ENCODE measurements around the gene CAMTA1. TPM values are rescaled to one million over a fixed set of nuclear protein-coding genes. Genes with fewer than 3 reads are reported as not detected.

CAMTA1 gene
- total RNA-seq, 2 donors from 2014 or later = 105 to 113 TPM

DNA sequence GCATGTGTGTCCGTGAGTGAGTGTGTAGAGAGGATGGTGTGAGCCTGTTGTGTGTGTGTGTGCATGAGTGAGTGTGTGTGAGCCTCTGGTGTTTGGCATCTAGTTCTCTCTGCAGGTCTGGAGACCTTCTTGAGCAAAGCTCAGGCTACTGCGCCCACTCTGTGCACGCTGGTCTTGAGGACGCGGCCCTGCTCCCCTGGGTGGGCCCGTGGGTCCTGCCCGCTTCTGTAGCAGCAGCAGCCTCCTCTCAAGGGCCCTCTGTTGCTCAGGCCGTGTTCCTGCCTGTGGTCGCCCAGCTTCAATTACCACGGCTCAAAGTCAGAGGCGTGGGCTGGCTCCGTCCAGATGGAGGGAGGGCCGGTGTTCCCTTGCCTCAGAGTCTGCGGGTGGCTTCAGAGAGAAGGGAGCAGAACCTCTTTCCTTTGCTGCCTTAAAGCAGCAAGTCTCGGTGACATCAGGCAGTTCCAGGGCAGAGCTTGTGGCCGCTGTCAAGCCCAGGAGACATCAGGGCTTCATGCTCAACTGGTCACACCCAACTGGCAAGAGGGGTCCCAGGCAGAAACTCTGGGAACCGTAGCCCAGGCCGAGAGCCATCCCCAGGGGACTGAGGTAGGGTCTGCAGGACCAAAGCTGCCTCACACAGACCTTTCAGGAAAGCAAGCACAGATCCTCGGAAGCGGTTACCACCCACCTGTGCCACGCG is 715.3 kb downstream of the CAMTA1 start:
- H3K27ac ChIP-seq = no peak overlapping the region
- TF ChIP-seq, protein P1, sequence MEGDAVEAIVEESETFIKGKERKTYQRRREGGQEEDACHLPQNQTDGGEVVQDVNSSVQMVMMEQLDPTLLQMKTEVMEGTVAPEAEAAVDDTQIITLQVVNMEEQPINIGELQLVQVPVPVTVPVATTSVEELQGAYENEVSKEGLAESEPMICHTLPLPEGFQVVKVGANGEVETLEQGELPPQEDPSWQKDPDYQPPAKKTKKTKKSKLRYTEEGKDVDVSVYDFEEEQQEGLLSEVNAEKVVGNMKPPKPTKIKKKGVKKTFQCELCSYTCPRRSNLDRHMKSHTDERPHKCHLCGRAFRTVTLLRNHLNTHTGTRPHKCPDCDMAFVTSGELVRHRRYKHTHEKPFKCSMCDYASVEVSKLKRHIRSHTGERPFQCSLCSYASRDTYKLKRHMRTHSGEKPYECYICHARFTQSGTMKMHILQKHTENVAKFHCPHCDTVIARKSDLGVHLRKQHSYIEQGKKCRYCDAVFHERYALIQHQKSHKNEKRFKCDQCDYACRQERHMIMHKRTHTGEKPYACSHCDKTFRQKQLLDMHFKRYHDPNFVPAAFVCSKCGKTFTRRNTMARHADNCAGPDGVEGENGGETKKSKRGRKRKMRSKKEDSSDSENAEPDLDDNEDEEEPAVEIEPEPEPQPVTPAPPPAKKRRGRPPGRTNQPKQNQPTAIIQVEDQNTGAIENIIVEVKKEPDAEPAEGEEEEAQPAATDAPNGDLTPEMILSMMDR (IDR thresholded peaks at IDR 0.05) = no peak
- H3K27me3 ChIP-seq (replicated peaks; ENCODE audit: insufficient read depth) = no peaks in the 10 kb centered on the region
- ATAC-seq (ENCODE audit: insufficient number of reproducible peaks, low FRiP score, low read depth) = no peak
- no peaks in the 10 kb centered on the region for H3K4me1 ChIP-seq (ENCODE audit: control insufficient read depth in 1 of 2, low read depth in 2 of 2)
- H3K36me3 ChIP-seq = no peaks in the 10 kb centered on the region
- no peaks in the 10 kb centered on the region for H3K9me3 ChIP-seq
- H3K4me3 ChIP-seq = no peak overlapping the region
- no peak for DNase-seq (ENCODE audit: low spot score)

DNA sequence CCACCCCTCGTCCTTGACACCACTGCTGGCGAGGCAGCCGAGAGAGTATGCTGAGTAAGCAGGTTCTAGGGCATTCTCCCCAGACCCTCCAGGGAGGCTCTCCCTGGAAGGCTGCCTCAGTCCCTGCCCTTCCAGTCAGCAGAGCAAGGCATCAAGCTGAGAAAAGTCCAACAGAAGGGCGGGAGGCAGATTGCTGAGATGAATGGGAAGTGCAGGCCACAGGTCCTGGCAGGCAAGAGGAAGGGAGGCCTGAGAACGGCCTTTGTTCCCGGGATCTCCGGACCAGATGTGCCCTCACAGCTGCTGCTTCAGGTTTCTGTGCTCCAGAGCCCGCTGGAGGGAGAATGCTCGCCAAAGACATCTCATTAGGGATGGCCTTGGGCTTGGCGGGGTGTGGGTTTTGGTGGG is 715.8 kb downstream of the CAMTA1 start:
- H3K36me3 ChIP-seq = no peaks in the 10 kb centered on the region
- no peaks in the 10 kb centered on the region for H3K9me3 ChIP-seq
- no peaks in the 10 kb centered on the region for H3K27me3 ChIP-seq (replicated peaks; ENCODE audit: insufficient read depth)
- no peaks in the 10 kb centered on the region for H3K4me1 ChIP-seq (ENCODE audit: control insufficient read depth in 1 of 2, low read depth in 2 of 2)
- H3K27ac ChIP-seq = no peak overlapping the region
- DNase-seq (ENCODE audit: low spot score) = no peak
- ATAC-seq (ENCODE audit: insufficient number of reproducible peaks, low FRiP score, low read depth) = no peak
- H3K4me3 ChIP-seq = no peak overlapping the region
- TF ChIP-seq, protein P1 (IDR thresholded peaks at IDR 0.05) = no peak

DNA sequence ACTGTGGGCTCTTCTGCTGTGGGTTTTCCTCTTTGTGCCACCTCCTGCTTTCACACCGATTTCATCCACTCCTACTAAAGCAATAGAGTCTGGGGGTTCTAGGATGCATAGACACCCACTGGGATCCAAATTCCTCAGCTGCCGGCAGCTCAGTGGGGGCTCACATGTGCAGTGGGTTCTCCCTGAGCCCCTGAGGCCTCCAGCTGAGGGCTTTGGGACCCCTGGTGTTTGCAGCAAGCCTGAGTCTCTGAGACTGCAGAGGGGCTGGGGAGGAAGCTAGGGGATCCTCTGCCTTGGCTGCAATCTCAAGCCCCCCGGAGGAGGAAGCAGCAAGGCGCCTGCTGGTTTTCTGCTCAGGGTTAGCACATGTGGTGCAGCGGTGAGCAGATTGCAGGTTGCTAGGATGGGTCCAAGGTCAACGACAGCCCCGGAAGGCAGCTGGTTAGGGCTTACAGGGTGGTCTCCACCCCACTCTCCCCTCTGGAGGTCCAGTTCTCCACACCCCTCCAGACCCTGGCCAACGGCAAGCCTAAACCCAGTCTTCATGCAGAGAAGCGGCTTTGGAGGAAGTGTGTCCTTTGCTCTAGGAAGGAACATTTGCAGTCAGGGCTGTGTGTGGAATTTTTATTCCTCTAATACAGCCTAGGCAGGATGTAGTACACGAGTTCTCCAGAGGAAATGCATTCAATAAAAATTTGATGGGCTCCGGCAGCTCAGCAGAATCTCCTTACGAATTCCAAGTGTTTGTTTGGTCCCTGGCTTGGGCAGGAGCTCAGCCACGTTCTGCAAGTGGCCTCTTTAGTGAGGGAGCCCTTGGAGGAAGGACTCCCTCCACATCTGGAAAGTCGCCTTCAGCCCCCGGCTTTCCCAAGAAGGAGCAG is 716.7 kb downstream of the CAMTA1 start:
- Histone ChIP-seq H3K4me1 (ENCODE audit: control insufficient read depth in 1 of 2, low read depth in 2 of 2) (no peaks in the 10 kb centered on the region), H3K27ac (no peak overlapping the region)
- ATAC-seq (ENCODE audit: insufficient number of reproducible peaks, low FRiP score, low read depth) = no peak

DNA sequence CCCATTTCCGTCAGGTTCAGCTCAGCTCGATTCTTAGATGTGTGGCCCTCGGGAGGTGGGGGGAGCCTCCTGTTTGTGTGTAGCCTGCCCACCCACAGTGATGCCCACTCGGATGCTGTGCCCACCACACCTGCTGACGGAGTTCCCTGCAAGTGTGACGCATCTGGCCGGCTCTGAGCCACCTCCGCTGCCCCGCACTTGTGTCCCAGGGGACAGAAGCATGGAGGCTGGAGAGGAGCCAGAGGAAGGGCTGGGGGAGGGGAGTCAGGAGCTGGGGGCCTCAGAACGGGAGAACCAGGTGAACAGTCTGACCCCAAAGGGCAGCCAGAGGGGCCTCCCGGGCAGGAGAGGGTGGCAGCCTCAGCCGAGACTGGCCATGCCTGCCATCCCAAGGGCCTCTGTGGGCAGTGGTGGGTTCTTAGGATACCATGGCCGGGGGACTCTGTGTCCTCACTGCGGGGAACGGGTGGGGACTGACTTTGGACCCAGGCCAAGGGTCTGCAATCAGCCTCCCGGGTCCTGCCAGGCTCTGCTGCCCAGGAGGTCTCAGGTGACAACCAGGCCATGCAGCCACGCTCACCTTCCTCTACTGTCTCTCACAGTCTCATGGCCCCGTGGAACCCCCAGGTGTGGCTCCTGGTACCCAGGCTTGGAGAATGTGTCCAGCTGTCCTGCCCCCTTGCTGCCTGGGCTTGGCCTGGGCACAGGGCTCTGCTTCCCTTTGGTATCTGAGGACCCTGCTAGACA is 718.6 kb downstream of the CAMTA1 start:
- H3K36me3 ChIP-seq = no peaks in the 10 kb centered on the region
- H3K9me3 ChIP-seq = no peaks in the 10 kb centered on the region
- DNase-seq (ENCODE audit: low spot score) (no peak), ATAC-seq (ENCODE audit: insufficient number of reproducible peaks, low FRiP score, low read depth) (no peak)
- H3K27me3 ChIP-seq (replicated peaks; ENCODE audit: insufficient read depth) = no peaks in the 10 kb centered on the region
- H3K27ac ChIP-seq = no peak overlapping the region
- TF ChIP-seq, protein P1 (IDR thresholded peaks at IDR 0.05) = no peak
- no peak overlapping the region for H3K4me3 ChIP-seq
- no peaks in the 10 kb centered on the region for H3K4me1 ChIP-seq (ENCODE audit: control insufficient read depth in 1 of 2, low read depth in 2 of 2)

More for the DNA sequence above, 716.7 kb downstream of the CAMTA1 start:
- no peak for DNase-seq (ENCODE audit: low spot score)
- Histone ChIP-seq H3K27me3 (replicated peaks; ENCODE audit: insufficient read depth) (no peaks in the 10 kb centered on the region), H3K9me3 (no peaks in the 10 kb centered on the region), H3K4me3 (no peak overlapping the region), H3K36me3 (no peaks in the 10 kb centered on the region)
- TF ChIP-seq, protein P1 (IDR thresholded peaks at IDR 0.05) = no peak

DNA sequence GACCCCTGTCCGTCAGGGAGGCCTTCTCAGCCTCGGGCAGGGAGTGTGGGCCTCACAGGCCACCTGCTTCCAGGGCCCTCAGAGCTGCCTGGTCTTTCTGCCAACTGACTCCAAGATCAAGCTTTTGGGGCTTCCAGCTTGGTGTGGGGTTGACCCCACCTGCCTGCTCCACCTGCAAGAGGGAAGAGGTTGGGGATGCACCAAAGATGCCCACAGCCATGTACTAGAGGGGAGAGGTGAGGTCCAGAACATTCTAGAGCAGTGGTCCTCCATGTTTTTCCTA is 719.1 kb downstream of the CAMTA1 start:
- ATAC-seq (ENCODE audit: insufficient number of reproducible peaks, low FRiP score, low read depth) (no peak), DNase-seq (ENCODE audit: low spot score) (no peak)
- no peak overlapping the region for H3K4me3 ChIP-seq
- H3K27me3 ChIP-seq (replicated peaks; ENCODE audit: insufficient read depth) = no peaks in the 10 kb centered on the region
- no peaks in the 10 kb centered on the region for H3K9me3 ChIP-seq
- no peak overlapping the region for H3K27ac ChIP-seq
- TF ChIP-seq, protein P1 (IDR thresholded peaks at IDR 0.05) = no peak
- no peaks in the 10 kb centered on the region for H3K36me3 ChIP-seq
- H3K4me1 ChIP-seq (ENCODE audit: control insufficient read depth in 1 of 2, low read depth in 2 of 2) = no peaks in the 10 kb centered on the region
